ENCODE data around the gene THSD4.

GRCh38 chr15:71271327-71271726 is 156.1 kb downstream of the THSD4 start:
- TF ChIP-seq CTCF (conservative IDR thresholded peaks at IDR 0.05) (no peak), EZH2 (IDR thresholded peaks at IDR 0.05; ENCODE audit: low read depth) (no peak)
